ENCODE results near the gene APBA2.
A peak's percentile ranks its signal among the peaks of the same experiment; 100 is the strongest.

Gene APBA2

GRCh38 chr15:29133321-29133720, 247.5 kb downstream of the APBA2 start:
- no peak for DNase-seq (ENCODE audit: low read depth in 2 of 2)

DNA sequence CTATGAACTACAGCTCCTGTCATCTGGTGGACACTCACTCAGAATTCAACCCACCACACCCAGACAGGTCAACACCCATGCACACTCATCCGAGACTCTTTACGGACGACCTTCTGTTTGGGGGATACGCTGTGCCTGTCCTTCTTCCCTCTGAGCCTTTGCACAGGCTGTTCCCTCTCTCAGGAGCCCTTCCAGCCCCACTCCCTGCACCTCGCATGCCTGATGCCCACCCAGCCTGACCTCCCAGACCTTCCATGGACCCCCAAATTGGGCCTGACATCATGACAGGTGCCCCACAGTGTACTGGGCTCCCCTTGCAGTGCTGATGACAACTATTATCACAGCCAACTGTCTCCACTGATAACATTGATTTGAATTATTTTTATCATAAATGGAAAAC, 248.0 kb downstream of the APBA2 start:
- no peak for DNase-seq (ENCODE audit: low read depth in 2 of 2)

- DNase-seq (ENCODE audit: low read depth in 2 of 2), result no peak
Measured at GRCh38 chr15:29134239-29134638, 248.5 kb downstream of the APBA2 start.

GRCh38 chr15:29134641-29135308, 249.0 kb downstream of the APBA2 start:
- DNase-seq (ENCODE audit: low read depth in 2 of 2), result no peak

DNA sequence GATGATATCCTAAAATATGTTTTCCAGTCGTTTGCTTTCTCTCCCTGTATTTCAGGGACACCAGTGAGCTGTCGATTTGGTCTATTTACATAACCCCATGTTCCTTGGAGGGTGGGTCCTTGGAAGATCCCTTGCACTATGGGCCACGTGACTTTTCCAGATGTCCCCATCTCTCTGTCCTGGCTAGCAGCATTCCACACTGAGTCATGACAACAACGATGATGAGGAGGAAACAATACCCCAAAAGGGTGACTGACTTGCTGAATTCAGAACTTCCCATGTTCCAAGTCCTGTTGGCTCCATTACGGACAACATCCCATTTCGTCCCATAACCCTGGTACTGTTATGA, 249.5 kb downstream of the APBA2 start:
- no peak for DNase-seq (ENCODE audit: low read depth in 2 of 2)

- DNase-seq (ENCODE audit: low read depth in 2 of 2), result no peak
Measured at GRCh38 chr15:29135702-29136646, 250.2 kb downstream of the APBA2 start.

GRCh38 chr15:29138260-29138659, 252.5 kb downstream of the APBA2 start:
- no peak for DNase-seq (ENCODE audit: low read depth in 2 of 2)

- DNase-seq (ENCODE audit: low read depth in 2 of 2), result no peak
Measured at GRCh38 chr15:29139072-29139471, 253.3 kb downstream of the APBA2 start.

DNA sequence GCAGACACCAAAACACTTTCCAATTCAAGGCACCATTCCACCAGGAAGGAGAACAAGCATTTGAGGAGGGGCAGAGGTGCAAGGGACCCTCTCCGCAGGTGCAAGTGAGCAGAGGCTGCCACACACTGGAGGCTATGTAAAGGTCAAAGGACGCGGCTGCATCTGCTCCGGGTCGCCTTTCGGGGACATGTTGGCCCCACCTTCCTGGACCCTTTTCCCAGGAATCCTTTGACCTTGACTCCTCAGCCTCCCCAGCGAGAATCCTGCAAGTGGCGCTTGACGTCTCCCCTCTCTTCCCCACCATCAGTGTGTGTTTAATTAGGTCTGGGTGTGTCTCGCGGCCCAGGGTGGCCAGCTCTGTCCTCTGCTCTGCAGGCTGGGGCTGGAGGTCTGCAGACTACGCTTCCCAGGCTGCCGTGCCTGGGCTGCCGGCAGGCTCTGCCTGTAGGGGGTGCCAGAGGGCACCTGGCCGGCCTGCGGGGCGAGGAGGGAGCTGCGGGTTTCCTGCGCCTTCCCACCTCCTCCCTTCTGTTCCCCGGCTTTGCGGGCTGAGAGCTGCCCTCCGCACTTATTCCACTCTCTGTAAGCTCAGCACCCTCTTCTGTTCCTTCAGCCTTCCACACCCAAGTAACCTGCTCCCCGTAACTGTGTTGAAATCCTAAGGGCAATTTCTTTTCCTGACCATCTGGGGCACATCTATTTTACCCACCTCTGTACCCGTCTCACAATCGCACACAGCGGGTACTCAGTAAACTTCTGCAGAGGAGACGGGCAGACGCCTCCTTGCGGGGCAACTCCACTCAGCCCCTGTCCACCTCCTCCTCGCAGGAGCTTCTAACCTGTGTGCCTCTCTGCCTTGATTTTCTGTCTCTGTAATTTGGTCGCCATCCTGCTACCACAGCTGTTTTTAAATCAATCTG, 254.0 kb downstream of the APBA2 start:
- peak; percentile 31 to 48 for DNase-seq (ENCODE audit: low read depth in 2 of 2)

DNA sequence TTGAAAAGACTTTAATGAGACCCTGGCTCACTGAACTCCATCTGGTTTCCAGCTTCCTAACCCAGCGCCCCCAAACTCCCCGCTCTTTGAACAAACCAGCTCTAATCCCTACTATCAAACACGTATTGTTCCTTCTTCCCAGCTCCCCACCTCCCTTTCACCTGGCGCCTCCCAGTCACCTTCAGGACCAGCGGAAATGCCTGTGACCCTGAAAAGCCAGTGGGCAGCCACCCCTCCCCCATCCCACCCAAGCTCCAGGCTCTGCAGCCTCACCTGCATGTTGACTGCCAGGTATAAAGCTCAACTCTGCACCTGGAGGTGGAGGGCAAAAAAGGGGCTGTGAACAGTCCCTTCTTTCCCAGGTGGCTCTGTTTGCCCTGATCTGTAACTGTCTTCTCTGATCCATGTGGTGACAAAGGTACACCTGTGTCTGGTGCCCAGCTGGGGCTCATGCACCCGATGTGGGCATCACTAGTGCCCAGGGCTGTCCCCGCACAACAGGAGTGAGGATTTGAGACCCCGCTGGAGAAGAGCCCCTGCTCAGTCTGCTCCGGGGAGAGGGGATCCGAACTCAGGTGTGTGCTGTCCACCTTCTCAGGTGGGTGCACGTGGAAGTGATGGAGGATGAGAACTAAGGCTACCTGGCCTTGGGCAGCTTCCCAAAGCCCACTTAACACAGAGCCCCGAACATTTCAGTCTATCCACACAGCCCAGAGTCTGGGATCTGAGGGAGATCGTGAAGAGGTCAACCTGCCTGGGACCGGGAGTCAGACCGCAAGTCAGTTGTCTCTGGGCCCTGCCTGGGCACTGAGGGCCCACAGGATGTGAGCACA, 254.9 kb downstream of the APBA2 start:
- no peak for DNase-seq (ENCODE audit: low read depth in 2 of 2)

GRCh38 chr15:29141308-29142128, 255.7 kb downstream of the APBA2 start:
- DNase-seq (ENCODE audit: low read depth in 2 of 2), result no peak

GRCh38 chr15:29142129-29142747, 256.5 kb downstream of the APBA2 start:
- DNase-seq (ENCODE audit: low read depth in 2 of 2), result no peak

DNA sequence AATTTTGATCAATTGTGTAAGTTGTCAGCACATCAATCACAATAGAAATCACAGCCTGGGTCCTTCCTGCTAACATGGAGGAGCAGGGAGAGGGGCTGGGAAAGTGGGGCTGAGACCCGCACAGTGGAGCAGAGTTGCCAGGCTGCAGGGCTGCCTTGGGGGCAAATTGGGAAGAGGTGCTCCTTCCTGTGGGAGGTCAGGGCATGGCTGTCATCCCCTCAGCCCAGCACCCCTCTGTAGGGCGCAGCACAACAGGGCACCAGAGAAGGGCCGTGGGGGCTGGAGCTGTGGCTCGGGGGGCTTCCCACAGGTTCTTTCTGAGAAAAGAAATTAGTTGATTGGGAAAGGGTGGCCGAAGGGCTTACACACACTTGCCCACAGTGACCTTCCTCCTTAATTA, 257.5 kb downstream of the APBA2 start:
- DNase-seq (ENCODE audit: low read depth in 2 of 2), result no peak

- DNase-seq (ENCODE audit: low read depth in 2 of 2), result no peak
Measured at GRCh38 chr15:29143909-29144635, 258.3 kb downstream of the APBA2 start.

DNA sequence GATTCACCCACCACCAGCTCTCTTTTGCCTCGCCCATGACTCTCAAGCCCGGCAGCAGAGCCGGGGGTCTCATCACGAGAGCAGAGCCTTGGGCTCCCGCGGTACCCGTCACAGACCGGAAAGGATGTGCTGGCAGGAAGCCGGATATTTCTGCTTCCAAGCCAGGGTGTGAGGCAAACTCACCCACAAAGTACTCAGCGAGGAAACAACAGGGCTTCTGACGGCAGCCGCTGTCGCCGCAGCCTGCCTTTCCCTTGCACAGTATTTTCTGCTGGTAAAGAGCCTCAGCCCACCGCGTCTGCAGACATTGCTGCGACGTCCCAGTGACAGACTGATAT, 263.9 kb downstream of the APBA2 start:
- no peak for DNase-seq (ENCODE audit: low read depth in 2 of 2)

- no peak for DNase-seq (ENCODE audit: low read depth in 2 of 2)
Measured at GRCh38 chr15:29150515-29151483, 265.0 kb downstream of the APBA2 start.

DNA sequence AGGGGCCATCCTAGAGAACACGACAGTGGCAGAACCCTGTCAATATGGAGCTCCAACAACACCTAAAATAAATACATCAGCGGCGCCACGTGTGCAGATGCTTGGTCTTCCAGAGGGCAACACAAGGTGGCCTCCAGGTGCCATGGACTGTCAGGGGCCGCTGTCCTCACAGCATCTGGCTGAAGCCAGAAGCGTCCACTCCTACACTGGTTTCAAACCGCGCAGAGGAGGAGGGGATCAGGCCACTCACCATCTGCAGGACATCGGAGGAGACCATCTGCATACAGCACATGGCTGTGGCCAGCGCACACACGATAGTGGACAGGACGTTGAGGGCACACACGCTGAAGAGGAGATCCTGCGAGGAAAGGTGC, 265.7 kb downstream of the APBA2 start:
- DNase-seq (ENCODE audit: low read depth in 2 of 2), result no peak

DNA sequence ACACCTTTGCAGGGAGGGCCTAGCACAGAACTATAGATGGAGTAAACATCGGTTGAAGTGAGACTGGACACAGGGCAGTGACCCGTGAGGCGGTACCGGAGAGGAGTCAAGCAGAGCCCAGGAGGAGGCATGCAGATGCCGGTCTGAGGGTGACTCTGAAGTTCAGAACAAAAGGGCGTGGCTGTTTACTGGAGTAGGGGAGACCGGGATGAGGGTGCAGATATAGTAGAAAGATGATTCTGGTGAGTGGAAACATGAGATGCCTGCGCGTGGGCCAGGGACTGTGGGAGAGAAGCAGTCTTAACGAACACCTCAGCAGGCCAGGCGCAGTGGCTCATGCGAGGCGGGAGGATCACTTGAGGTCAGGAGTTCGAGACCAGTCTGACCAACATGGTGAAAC, 270.7 kb downstream of the APBA2 start:
- DNase-seq (ENCODE audit: low read depth in 2 of 2), result no peak

All from stimulated activated CD4-positive, alpha-beta T cell treated with anti-CD3 and anti-CD28 coated beads, Interleukin-1b, Interleukin-23, amount 100 ng/mL, for 4 hours (primary cell).